Loucy (cell line): ENCODE results near the gene ASF1B.

Experiments
- CTCF ChIP-seq: fragments of 200-600 bp; sonication (generic); conservative IDR thresholded peaks from 2 replicates; pipeline ENCODE4 v1.5.1; 2014; ENCODE audit warnings: mild to moderate bottlenecking, antibody characterized with exemption, low read length
- EZH2phosphoT487 ChIP-seq: fragments of 200-600 bp; IDR thresholded peaks from 2 replicates; pipeline ENCODE4 v1.6.1; 2018; ENCODE audit warnings: antibody characterized with exemption, mild to moderate bottlenecking, moderate library complexity, borderline replicate concordance

GRCh38 chr19:14139944-14140343, 3.6 kb upstream of the ASF1B start:
- TF ChIP-seq CTCF (no peak), EZH2phosphoT487 (no peak)
